HFF-Myc (cell line): ENCODE results near the gene DNAH9.

ENCODE experiments used
- DNase-seq: peaks from one replicate; pipeline ENCODE4 v3.0.0-alpha.2; 2011; ENCODE audit warnings: low read depth; ENCODE audit errors: extremely low read depth
- H3K4me3 ChIP-seq: replicated peaks from 2 replicates; pipeline ENCODE4 v1.5.1; 2011; ENCODE audit warnings: low read depth, mild to moderate bottlenecking, control low read depth, low read length
- TF ChIP-seq, protein P1 (sequence below): IDR thresholded peaks from 2 replicates; pipeline ENCODE4 v1.5.1; 2012; ENCODE audit warnings: mild to moderate bottlenecking, low read depth, low read length, control low read depth; ENCODE audit errors: missing control alignments

Gene DNAH9

DNA sequence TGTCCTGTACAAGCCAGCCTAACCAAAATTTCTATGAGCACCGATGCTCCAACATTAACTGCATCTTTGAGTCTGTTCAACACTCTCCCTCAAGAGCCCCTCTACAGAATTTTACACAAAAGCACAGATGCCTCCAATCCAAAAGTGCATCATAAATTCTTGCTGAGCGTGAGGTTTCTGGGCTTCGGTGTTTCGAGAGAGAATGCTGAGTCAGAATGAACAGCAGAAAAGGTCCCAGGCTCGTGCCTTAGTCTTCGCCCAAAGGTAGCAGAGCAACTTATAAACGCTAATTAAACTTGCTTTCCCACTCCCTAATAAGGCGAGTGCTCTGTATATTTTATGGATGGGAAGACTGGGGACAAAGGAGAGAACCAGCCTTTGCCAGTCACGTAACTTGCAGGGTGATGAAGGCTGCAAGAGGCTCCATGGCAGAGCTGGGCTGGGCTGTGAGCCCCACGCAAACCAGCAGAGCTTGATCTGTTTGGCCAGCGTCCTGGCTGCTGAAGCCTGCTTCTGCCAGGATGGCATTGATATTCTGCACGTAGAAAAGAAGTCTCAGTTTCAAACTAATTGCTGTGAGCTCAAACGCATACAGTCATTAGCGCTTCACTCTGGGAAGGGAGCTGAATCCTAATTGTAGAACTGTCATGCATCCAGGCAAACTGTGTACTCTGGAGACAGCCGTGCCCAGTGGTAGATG lies 138.5 kb downstream of the DNAH9 start:
- TF ChIP-seq, protein P1, sequence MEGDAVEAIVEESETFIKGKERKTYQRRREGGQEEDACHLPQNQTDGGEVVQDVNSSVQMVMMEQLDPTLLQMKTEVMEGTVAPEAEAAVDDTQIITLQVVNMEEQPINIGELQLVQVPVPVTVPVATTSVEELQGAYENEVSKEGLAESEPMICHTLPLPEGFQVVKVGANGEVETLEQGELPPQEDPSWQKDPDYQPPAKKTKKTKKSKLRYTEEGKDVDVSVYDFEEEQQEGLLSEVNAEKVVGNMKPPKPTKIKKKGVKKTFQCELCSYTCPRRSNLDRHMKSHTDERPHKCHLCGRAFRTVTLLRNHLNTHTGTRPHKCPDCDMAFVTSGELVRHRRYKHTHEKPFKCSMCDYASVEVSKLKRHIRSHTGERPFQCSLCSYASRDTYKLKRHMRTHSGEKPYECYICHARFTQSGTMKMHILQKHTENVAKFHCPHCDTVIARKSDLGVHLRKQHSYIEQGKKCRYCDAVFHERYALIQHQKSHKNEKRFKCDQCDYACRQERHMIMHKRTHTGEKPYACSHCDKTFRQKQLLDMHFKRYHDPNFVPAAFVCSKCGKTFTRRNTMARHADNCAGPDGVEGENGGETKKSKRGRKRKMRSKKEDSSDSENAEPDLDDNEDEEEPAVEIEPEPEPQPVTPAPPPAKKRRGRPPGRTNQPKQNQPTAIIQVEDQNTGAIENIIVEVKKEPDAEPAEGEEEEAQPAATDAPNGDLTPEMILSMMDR = no peak
- no peak overlapping the region for H3K4me3 ChIP-seq

GRCh38 chr17:11737313-11737679 lies 139.0 kb downstream of the DNAH9 start:
- TF ChIP-seq, protein P1 = no peak
- no peak overlapping the region for H3K4me3 ChIP-seq
- no peak for DNase-seq

More for the DNA sequence above, 138.5 kb downstream of the DNAH9 start:
- DNase-seq = no peak

GRCh38 chr17:11738151-11738550 lies 139.9 kb downstream of the DNAH9 start:
- no peak overlapping the region for H3K4me3 ChIP-seq
- no peak for DNase-seq
- TF ChIP-seq, protein P1 = no peak

GRCh38 chr17:11739351-11739750 lies 141.1 kb downstream of the DNAH9 start:
- DNase-seq = no peak
- no peak overlapping the region for H3K4me3 ChIP-seq
- TF ChIP-seq, protein P1 = no peak

DNA sequence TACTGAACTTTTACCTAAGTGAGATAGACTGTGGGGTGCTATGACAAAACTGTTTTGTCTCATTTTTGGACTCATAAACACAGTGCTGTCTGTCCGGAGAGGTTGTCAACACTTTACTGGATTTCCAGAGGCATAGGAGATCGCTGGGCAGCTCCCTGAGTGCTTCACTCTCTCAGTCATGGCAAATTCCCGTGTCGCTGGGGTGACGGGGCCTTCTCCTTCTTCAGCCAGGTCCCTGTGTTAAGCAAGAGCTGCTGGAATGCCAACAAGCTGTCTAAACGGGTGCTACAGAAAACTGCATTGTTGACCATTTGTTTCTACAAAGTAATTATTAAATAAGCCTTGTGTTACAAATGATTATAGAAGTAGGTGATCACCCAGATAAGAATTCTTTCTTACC lies 141.6 kb downstream of the DNAH9 start:
- no peak for DNase-seq
- H3K4me3 ChIP-seq = no peak overlapping the region
- TF ChIP-seq, protein P1 = no peak

DNA sequence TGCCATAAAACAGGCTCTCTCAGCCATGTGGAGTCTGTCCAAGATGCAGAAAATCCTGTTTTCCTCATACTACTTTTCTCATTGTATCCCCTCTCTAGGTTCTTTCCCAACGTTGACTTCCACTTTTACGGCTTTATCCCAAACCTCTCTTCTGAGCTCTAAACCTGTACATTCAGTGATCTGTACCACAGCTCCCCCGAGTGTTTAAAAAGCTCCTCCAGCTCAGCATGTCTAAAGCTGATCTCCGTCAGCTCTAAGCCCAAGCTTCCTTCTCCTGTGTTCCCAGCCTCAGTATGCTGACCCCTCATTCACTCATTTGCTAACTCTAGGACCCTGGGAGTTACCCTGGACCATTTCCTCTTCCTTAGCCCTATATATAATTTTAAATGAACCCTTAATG lies 144.6 kb downstream of the DNAH9 start:
- TF ChIP-seq, protein P1 = no peak
- H3K4me3 ChIP-seq = no peak overlapping the region
- no peak for DNase-seq

DNA sequence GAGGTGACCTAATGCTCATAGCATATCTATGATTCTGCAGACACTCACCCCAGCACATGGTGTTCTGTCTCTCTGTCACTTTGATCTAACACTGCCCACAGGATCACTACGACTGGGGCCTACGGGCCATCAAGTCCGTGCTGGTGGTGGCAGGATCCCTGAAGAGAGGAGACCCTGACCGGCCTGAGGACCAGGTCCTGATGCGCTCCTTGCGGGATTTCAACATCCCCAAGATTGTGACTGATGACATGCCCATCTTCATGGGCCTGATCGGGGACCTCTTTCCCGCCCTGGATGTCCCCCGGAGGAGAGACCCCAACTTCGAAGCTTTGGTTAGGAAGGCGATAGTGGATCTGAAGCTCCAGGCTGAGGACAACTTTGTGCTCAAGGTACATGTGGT lies 146.4 kb downstream of the DNAH9 start:
- no peak for DNase-seq
- TF ChIP-seq, protein P1 = no peak
- H3K4me3 ChIP-seq = no peak overlapping the region
